Muscle layer of duodenum (tissue), 2 donors: ENCODE data around the gene CCDC6.
"Not testable (repeated sequence)": the region's sequence is repeated elsewhere in the genome, so short reads cannot be mapped to it uniquely, and the experiment has no call there.

Experiments
- H3K27ac ChIP-seq: one replicate; pipeline ENCODE4 v1.7.0; 2013; ENCODE audit warnings: mild to moderate bottlenecking, low read length
- H3K27me3 ChIP-seq: one replicate; pipeline ENCODE4 v1.7.0; 2013; ENCODE audit warnings: low read depth, mild to moderate bottlenecking, control low read depth, low read length
- H3K36me3 ChIP-seq, 2 donors: one replicate each; pipeline ENCODE4 v1.7.0; 2013; ENCODE audit warnings: low read length in 2 of 2, control low read depth in 1 of 2, mild to moderate bottlenecking in 1 of 2; ENCODE audit not compliant: insufficient read depth in 2 of 2, control insufficient read depth in 1 of 2
- H3K4me1 ChIP-seq, 2 donors: one replicate each; pipeline ENCODE4 v1.7.0; 2013; ENCODE audit warnings: low read length in 2 of 2, mild to moderate bottlenecking in 2 of 2, control low read depth in 1 of 2, moderate library complexity in 1 of 2; ENCODE audit not compliant: insufficient read depth in 2 of 2, control insufficient read depth in 1 of 2
- H3K4me3 ChIP-seq, 2 donors: one replicate each; pipeline ENCODE4 v1.7.0; 2013; ENCODE audit warnings: low read length in 2 of 2, low read depth in 1 of 2, mild to moderate bottlenecking in 1 of 2
- H3K9me3 ChIP-seq, 2 donors: one replicate each; pipeline ENCODE4 v1.7.0; 2013; ENCODE audit warnings: low read length in 2 of 2, control low read depth in 1 of 2, mild to moderate bottlenecking in 1 of 2; ENCODE audit not compliant: control insufficient read depth in 1 of 2
- donor health status: healthy.

The CCDC6 gene

GRCh38 chr10:59753267-59753666 is 153.1 kb downstream of the CCDC6 start, which contains the start of gene MRLN:
TSS of gene MRLN (minus strand) at chr10:59753455.
- H3K4me1 ChIP-seq: no peaks in the 10 kb centered on the region
- no peak within 1 kb of the TSS for H3K4me3 ChIP-seq
- H3K27ac ChIP-seq: no peak within 1 kb of the TSS
- no peaks in the 10 kb centered on the region for H3K36me3 ChIP-seq
- no peaks in the 10 kb centered on the region for H3K27me3 ChIP-seq
- H3K9me3 ChIP-seq: no peaks in the 10 kb centered on the region

- Histone ChIP-seq H3K27me3 (no peaks in the 10 kb centered on the region), H3K27ac (no peak overlapping the region), H3K9me3 (no peaks in the 10 kb centered on the region), H3K36me3 (no peaks in the 10 kb centered on the region), H3K4me1 (no peaks in the 10 kb centered on the region), H3K4me3 (no peak overlapping the region)
Measured at GRCh38 chr10:59752278-59752940, 153.9 kb downstream of the CCDC6 start.

- Histone ChIP-seq H3K27ac (no peak overlapping the region), H3K27me3 (no peaks in the 10 kb centered on the region), H3K36me3 (no peaks in the 10 kb centered on the region), H3K4me3 (no peak overlapping the region), H3K4me1 (no peaks in the 10 kb centered on the region), H3K9me3 (no peaks in the 10 kb centered on the region)
Measured at GRCh38 chr10:59750155-59750945, 156.0 kb downstream of the CCDC6 start.

GRCh38 chr10:59748834-59749233 is 157.5 kb downstream of the CCDC6 start:
- no peak overlapping the region for H3K27ac ChIP-seq
- no peaks in the 10 kb centered on the region for H3K9me3 ChIP-seq
- no peaks in the 10 kb centered on the region for H3K27me3 ChIP-seq
- no peaks in the 10 kb centered on the region for H3K4me1 ChIP-seq
- no peaks in the 10 kb centered on the region for H3K36me3 ChIP-seq
- H3K4me3 ChIP-seq: no peak overlapping the region

- Histone ChIP-seq H3K27ac (no peak overlapping the region), H3K4me1 (no peaks in the 10 kb centered on the region), H3K9me3 (no peaks in the 10 kb centered on the region), H3K27me3 (no peaks in the 10 kb centered on the region), H3K4me3 (no peak overlapping the region), H3K36me3 (no peaks in the 10 kb centered on the region)
Measured at GRCh38 chr10:59745163-59745650, 161.1 kb downstream of the CCDC6 start.

GRCh38 chr10:59744762-59745161 is 161.6 kb downstream of the CCDC6 start:
- not testable (repeated sequence) for H3K4me1 ChIP-seq, H3K36me3 ChIP-seq, H3K27me3 ChIP-seq, H3K9me3 ChIP-seq, H3K4me3 ChIP-seq, H3K27ac ChIP-seq

GRCh38 chr10:59744156-59744555 is 162.2 kb downstream of the CCDC6 start:
- not testable (repeated sequence) for H3K27me3 ChIP-seq, H3K9me3 ChIP-seq, H3K27ac ChIP-seq

GRCh38 chr10:59741583-59741982 is 164.8 kb downstream of the CCDC6 start:
- no peaks in the 10 kb centered on the region for H3K9me3 ChIP-seq

More at GRCh38 chr10:59744156-59744555, 162.2 kb downstream of the CCDC6 start:
- not testable (repeated sequence) for H3K4me3 ChIP-seq, H3K36me3 ChIP-seq, H3K4me1 ChIP-seq

GRCh38 chr10:59741048-59741447 is 165.3 kb downstream of the CCDC6 start:
- no peak overlapping the region for H3K4me3 ChIP-seq
- no peaks in the 10 kb centered on the region for H3K36me3 ChIP-seq
- H3K27ac ChIP-seq: no peak overlapping the region
- H3K4me1 ChIP-seq: no peaks in the 10 kb centered on the region
- no peaks in the 10 kb centered on the region for H3K27me3 ChIP-seq
- no peaks in the 10 kb centered on the region for H3K9me3 ChIP-seq

More at GRCh38 chr10:59741583-59741982, 164.8 kb downstream of the CCDC6 start:
- Histone ChIP-seq H3K4me1 (no peaks in the 10 kb centered on the region), H3K4me3 (no peak overlapping the region), H3K27ac (no peak overlapping the region), H3K27me3 (no peaks in the 10 kb centered on the region), H3K36me3 (no peaks in the 10 kb centered on the region)
